Motor neuron (in vitro differentiated cells): Measurements from ENCODE around the gene GPR162. TPM values are rescaled to one million over a fixed set of nuclear protein-coding genes. Genes with fewer than 3 reads are reported as not detected.
"Not testable (repeated sequence)": the region's sequence is repeated elsewhere in the genome, so short reads cannot be mapped to it uniquely, and the experiment has no call there.

Experiments
- ATAC-seq, 8 experiments: fragments of 200-7000 bp; cut with Tn5 transposase; replicated peaks in 6 of 8; 2 replicates each; pipeline ENCODE4 v1.8.0; 2021; ENCODE audit warnings: mild to moderate bottlenecking in 8 of 8, moderate library complexity in 8 of 8
- H3K27ac ChIP-seq, 2 donors: fragments of 250-450 bp; sonication (Bioruptor Pico); 2 replicates each; pipeline ENCODE4 v1.9.0; 2021; ENCODE audit warnings: antibody characterized with exemption in 2 of 2, mild to moderate bottlenecking in 2 of 2, moderate library complexity in 1 of 2
- H3K4me1 ChIP-seq, 2 donors: fragments of 250-450 bp; sonication (Bioruptor Pico); replicated peaks in 1 of 2; 2 replicates each; pipeline ENCODE4 v1.6.1; 2021; ENCODE audit warnings: antibody characterized with exemption in 2 of 2, mild to moderate bottlenecking in 2 of 2, moderate library complexity in 1 of 2
- H3K4me3 ChIP-seq, 5 donors: fragments of 250-450 bp; sonication (Bioruptor Pico); 2 replicates each; pipeline ENCODE4 v1.9.0; 2021; ENCODE audit warnings: antibody characterized with exemption in 5 of 5, mild to moderate bottlenecking in 5 of 5, moderate library complexity in 4 of 5
- WGBS, 10 experiments: fragments of 450-650 bp; shearing (Covaris generic); methylation state at CpG; one replicate each; pipeline ENCODE4 v1.0.0; 2022; 5-methylcytosine and 5-hydroxymethylcytosine counted together
- in situ Hi-C, 9 experiments: fragments of 400-800 bp; cut with MboI; loops; one replicate each; pipeline ENCODE4 v1.15.0; 2021; ENCODE audit warnings: low sequenced_read_pairs in 9 of 9, low pct_unique_long_range_greater_than_20kb in 2 of 9; ENCODE audit not compliant: unreplicated experiment in 9 of 9
- total RNA-seq, 8 experiments: library from RNA; unstranded; fragments of 300-600 nt; gene quantifications; 2 replicates each; pipeline versions ENCODE4 v1.2.3 to v1.2.4, GENCODE V29; 2022

The GPR162 gene
- total RNA-seq, 8 experiments from 2014 or later, result 4.8 to 48.2 (median 32.8) TPM

- Histone ChIP-seq H3K4me3 (no peak overlapping the region), H3K4me1 (no peaks in the 10 kb centered on the region), H3K27ac (no peak overlapping the region)
- in situ Hi-C loops, result no loop called here
- WGBS, 10 experiments, result 94 to 100% (median 100%) methylated on average over 1 to 5 of the region's 7 CpGs; no CpG with 5 or more reads in 4 of the 10 experiments
- ATAC-seq, result no peak
Observed at GRCh38 chr12:6860942-6861341, 39.3 kb downstream of the GPR162 start.

DNA sequence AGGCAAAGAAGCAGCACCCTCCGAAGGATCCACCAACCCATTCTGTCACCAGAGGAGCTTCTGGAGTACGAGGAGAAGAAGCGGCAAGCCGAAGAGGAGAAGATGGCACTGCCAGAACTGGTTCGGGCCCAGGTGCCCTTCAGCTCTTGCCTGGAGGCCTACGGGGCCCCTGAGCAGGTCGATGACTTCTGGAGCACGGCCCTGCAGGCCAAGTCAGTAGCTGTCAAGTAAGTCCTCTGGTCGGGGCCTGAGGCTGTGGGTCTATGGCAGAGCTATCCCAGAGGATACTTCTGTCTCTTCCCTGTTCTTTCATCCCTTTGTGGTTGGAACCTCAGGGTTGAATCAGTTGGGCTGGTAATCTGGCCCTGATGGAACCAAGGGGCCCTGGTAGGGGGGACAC lies 39.8 kb downstream of the GPR162 start:
- no peak overlapping the region for H3K27ac ChIP-seq
- in situ Hi-C loops, result no loop called here
- WGBS, 10 experiments, result 95 to 100% (median 98%) methylated on average over 3 to 6 of the region's 9 CpGs; no CpG with 5 or more reads in 6 of the 10 experiments
- peaks cover 2% of the 10 kb centered on the region in 2 donors for H3K4me1 ChIP-seq
- ATAC-seq, result no peak
- H3K4me3 ChIP-seq, result no peak overlapping the region

DNA sequence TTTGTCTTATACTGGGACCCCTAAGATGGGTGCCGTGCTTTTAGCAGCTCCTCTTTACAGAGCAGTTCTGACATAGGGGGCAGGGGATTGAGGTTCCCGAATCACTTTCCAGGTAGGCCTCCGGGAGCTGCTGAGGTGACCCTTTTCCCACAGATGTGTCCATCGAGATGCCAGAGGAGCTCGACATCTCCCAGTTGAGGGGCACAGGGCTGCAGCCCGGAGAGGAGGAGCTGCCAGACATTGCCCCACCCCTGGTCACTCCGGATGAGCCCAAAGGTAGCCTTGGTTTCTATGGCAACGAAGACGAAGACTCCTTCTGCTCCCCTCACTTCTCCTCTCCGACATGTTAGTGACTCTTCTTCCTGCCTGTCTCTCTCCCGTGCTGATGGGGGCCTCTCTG lies 41.4 kb downstream of the GPR162 start:
- H3K27ac ChIP-seq, result no peak overlapping the region
- no peak overlapping the region for H3K4me3 ChIP-seq
- in situ Hi-C loops, result no loop called here

DNA sequence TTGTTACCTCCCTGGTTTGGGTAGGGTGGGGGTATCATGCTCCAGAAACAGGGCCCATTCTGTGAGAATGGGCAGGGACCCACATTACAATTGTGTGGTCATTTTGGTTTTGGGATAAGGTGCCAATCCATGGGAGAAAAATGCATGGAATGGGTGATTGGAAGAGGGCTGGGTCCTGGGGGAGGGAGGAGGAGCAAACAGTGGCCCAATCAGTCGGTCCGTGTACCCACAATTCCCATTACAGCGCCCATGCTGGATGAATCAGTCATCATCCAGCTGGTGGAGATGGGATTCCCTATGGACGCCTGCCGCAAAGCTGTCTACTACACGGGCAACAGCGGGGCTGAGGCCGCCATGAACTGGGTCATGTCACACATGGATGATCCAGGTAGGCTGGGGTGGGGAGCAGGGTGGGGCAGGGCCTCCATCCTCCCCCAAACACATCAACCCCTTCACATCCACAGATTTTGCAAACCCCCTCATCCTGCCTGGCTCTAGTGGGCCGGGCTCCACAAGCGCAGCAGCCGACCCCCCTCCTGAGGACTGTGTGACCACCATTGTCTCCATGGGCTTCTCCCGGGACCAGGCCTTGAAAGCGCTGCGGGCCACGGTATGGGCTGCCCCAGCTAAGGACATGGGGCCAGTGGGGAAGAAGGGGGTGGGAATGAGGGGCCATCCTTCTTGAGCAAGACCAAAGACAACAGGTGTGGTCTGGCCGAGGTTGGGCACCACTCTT lies 42.1 kb downstream of the GPR162 start:
- WGBS, 10 experiments, result 80 to 100% (median 95%) methylated on average over 1 to 4 of the region's 16 CpGs; no CpG with 5 or more reads in 6 of the 10 experiments
- no peak overlapping the region for H3K4me3 ChIP-seq
- no peak overlapping the region for H3K27ac ChIP-seq
- in situ Hi-C loops, result no loop called here
- peaks cover 8% of the 10 kb centered on the region in 2 donors for H3K4me1 ChIP-seq
- no peak for ATAC-seq

More for the DNA sequence above, 41.4 kb downstream of the GPR162 start:
- WGBS, 10 experiments, result 75 to 93% (median 90%) methylated on average over 2 to 10 of the region's 11 CpGs; no CpG with 5 or more reads in 5 of the 10 experiments
- ATAC-seq, result no peak
- peaks cover 8% of the 10 kb centered on the region in 2 donors for H3K4me1 ChIP-seq

DNA sequence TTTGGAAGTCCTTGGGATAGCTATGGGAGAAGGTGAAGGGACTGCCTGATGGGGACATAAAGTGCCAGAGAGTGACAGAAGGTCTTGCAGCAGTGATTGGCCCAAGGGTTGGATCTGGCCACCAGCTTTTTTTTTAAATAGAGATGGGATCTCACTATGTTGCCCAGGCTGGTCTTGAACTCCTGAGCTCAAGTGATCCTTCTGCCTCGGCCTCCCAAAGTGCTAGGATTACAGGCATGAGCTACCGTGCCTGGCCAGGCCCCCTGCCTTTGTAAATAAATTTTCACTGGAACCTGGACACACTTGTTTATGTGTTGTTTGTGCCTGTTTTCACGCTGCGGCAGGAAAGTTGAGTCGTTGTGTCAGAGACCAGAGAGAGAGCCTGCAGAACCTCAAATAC lies 43.7 kb downstream of the GPR162 start:
- ATAC-seq, in situ Hi-C loops: not testable (repeated sequence)
- WGBS, 10 experiments, result 67 to 100% (median 100%) methylated on average over 1 to 5 of the region's 5 CpGs; no CpG with 5 or more reads in 5 of the 10 experiments

GRCh38 chr12:6866163-6866919 lies 44.7 kb downstream of the GPR162 start:
- H3K4me3 ChIP-seq, result peak overlapping the region in 4 of 5 donors; percentile 83 to 94 (median 88)
- H3K4me1 ChIP-seq, result peaks cover 17 to 19% of the 10 kb centered on the region in 2 donors
- H3K27ac ChIP-seq, result peak overlapping the region in 1 of 2 donors; percentile 76
- in situ Hi-C loops, result no loop called here
- ATAC-seq, result no peak
- whole genome bisulfite sequencing, 10 experiments, result 56 to 70% (median 60%) methylated on average over 1 to 6 of the region's 19 CpGs; no CpG with 5 or more reads in 5 of the 10 experiments

More for the DNA sequence above, 43.7 kb downstream of the GPR162 start:
- not testable (repeated sequence) for H3K27ac ChIP-seq, H3K4me3 ChIP-seq
- H3K4me1 ChIP-seq, result peaks cover 17 to 19% of the 10 kb centered on the region in 2 donors

GRCh38 chr12:6866920-6867412 lies 45.3 kb downstream of the GPR162 start:
- 0 to 40% (median 0%) methylated on average over 1 to 4 of the region's 33 CpGs; no CpG with 5 or more reads in 5 of the 10 experiments for WGBS, 10 experiments
- H3K27ac ChIP-seq, result peak overlapping the region; percentile 50 to 76
- ATAC-seq, result peak; percentile 1 to 31 (median 14)

GRCh38 chr12:6867413-6868210 lies 46.0 kb downstream of the GPR162 start, which contains the start of gene TPI1:
TPI1 (plus strand) TSS chr12:6867531; CDS start chr12:6867567, 36 bp downstream.
- in situ Hi-C loops, result no loop called here
- peak; percentile 73 to 80 (median 76) for ATAC-seq
- Histone ChIP-seq H3K27ac (peak within 1 kb of the TSS; percentile 76 to 77), H3K4me1 (peaks cover 24 to 25% of the 10 kb centered on the region in 2 donors), H3K4me3 (peak within 1 kb of the TSS; percentile 83 to 95 (median 89))
- 0% methylated on average over 4 to 12 of the region's 86 CpGs; no CpG with 5 or more reads in 8 of the 10 experiments for WGBS, 10 experiments

More at GRCh38 chr12:6866920-6867412, 45.3 kb downstream of the GPR162 start:
- in situ Hi-C loops, result no loop called here
- peak overlapping the region; percentile 83 to 95 (median 89) for H3K4me3 ChIP-seq
- H3K4me1 ChIP-seq, result peaks cover 21 to 23% of the 10 kb centered on the region in 2 donors

- no peak for ATAC-seq
- H3K4me3 ChIP-seq, result peak overlapping the region; percentile 83 to 95 (median 89)
- 0 to 33% (median 0%) methylated on average over 1 to 9 of the region's 22 CpGs; no CpG with 5 or more reads in 2 of the 10 experiments for WGBS, 10 experiments
- peaks cover 24 to 25% of the 10 kb centered on the region in 2 donors for H3K4me1 ChIP-seq
- in situ Hi-C loops, result no loop called here
- H3K27ac ChIP-seq, result peak overlapping the region; percentile 76 to 77
Observed at GRCh38 chr12:6868211-6869048, 46.8 kb downstream of the GPR162 start.

DNA sequence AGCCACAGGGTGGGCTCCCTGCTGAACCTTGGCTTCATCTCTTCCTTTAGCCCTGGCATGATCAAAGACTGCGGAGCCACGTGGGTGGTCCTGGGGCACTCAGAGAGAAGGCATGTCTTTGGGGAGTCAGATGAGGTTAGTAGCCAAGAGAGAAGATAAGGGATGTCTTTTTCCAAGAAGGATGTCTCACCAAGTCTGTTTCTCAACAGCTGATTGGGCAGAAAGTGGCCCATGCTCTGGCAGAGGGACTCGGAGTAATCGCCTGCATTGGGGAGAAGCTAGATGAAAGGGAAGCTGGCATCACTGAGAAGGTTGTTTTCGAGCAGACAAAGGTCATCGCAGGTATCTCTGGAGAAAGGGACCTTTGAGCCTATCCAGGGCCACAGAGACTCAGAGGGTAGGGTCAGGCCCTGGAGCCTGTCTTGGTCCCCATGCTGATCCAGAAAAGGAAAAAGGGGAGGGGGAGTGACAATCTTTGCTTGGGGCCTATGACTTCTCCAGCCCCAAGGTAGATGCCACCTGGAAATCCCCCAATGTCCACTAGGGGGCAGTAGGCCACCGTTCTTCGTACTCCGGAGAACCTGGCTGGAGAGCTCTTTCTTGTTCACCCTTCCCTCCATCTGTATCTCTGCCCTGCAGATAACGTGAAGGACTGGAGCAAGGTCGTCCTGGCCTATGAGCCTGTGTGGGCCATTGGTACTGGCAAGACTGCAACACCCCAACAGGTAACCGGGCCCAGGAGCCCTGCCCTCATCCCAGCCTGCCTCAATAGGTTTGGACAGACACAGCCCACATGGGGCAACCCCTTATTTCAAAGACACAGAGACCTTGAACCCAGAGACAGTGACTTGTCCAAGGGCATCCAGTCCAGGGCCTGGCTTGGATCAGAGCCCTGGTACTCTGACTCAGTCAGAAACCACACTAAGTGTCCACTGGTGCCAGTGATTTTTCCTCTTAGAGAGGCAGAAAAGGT lies 47.7 kb downstream of the GPR162 start:
- Histone ChIP-seq H3K4me1 (peaks cover 24 to 27% of the 10 kb centered on the region in 2 donors), H3K27ac (peak overlapping the region in 1 of 2 donors; percentile 37), H3K4me3 (peak overlapping the region; percentile 83 to 95 (median 89))
- in situ Hi-C loops, result no loop called here
- 4 to 80% (median 33%) methylated on average over 1 to 7 of the region's 12 CpGs; no CpG with 5 or more reads in 1 of the 10 experiments for WGBS, 10 experiments
- ATAC-seq, result peak in 4 of 8 experiments; percentile 0 to 4 (median 2)

DNA sequence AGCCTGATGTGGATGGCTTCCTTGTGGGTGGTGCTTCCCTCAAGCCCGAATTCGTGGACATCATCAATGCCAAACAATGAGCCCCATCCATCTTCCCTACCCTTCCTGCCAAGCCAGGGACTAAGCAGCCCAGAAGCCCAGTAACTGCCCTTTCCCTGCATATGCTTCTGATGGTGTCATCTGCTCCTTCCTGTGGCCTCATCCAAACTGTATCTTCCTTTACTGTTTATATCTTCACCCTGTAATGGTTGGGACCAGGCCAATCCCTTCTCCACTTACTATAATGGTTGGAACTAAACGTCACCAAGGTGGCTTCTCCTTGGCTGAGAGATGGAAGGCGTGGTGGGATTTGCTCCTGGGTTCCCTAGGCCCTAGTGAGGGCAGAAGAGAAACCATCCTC lies 48.7 kb downstream of the GPR162 start:
- H3K4me3 ChIP-seq, in situ Hi-C loops, H3K27ac ChIP-seq, ATAC-seq: not testable (repeated sequence)
- 0 to 100% (median 100%) methylated on average over 1 of the region's 4 CpGs; no CpG with 5 or more reads in 7 of the 10 experiments for WGBS, 10 experiments
- H3K4me1 ChIP-seq, result peaks cover 24 to 28% of the 10 kb centered on the region in 2 donors
